CD14-positive monocyte (primary cell): ENCODE results near the gene KRT85. TPM values are rescaled to one million over a fixed set of nuclear protein-coding genes. Genes with fewer than 3 reads are reported as not detected.

Experiments
- DNase-seq, 3 donors: peaks; one replicate each; pipeline ENCODE4 v3.0.0-alpha.2; 2011 to 2022
- H2AFZ ChIP-seq: 2 replicates; pipeline ENCODE4 v1.6.0; 2012; ENCODE audit warnings: mild to moderate bottlenecking, low read depth, low read length, inconsistent platforms; ENCODE audit not compliant: insufficient read depth, poor library complexity, severe bottlenecking
- H3K27ac ChIP-seq, 2 donors: 1 replicate in 1 of 2; 2 replicates in 1 of 2; pipeline ENCODE4 v1.5.1; 2012 to 2013; ENCODE audit warnings: low read length in 2 of 2, control low read depth in 1 of 2, inconsistent platforms in 1 of 2, low read depth in 1 of 2, mild to moderate bottlenecking in 1 of 2
- H3K27me3 ChIP-seq, 2 donors: one replicate each; pipeline versions ENCODE4 v1.6.0 to v1.6.1; 2011 to 2013; ENCODE audit warnings: low read length in 2 of 2; ENCODE audit not compliant: control insufficient read depth in 2 of 2, insufficient read depth in 2 of 2
- H3K36me3 ChIP-seq, 2 donors: replicated peaks in 1 of 2; 1 replicate in 1 of 2; 2 replicates in 1 of 2; pipeline versions ENCODE4 v1.5.1 to v1.6.1; 2012 to 2013; ENCODE audit warnings: low read length in 2 of 2, control low read depth in 1 of 2, inconsistent platforms in 1 of 2, mild to moderate bottlenecking in 1 of 2; ENCODE audit not compliant: insufficient read depth in 2 of 2, control insufficient read depth in 1 of 2
- H3K4me1 ChIP-seq, 2 donors: 1 replicate in 1 of 2; 2 replicates in 1 of 2; pipeline versions ENCODE4 v1.5.1 to v1.6.1; 2012 to 2013; ENCODE audit warnings: low read length in 2 of 2, control low read depth in 1 of 2, inconsistent platforms in 1 of 2, mild to moderate bottlenecking in 1 of 2, moderate library complexity in 1 of 2; ENCODE audit not compliant: insufficient read depth in 2 of 2, control insufficient read depth in 1 of 2
- H3K4me2 ChIP-seq: replicated peaks from 2 replicates; pipeline ENCODE3; 2012; ENCODE audit warnings: low read length, moderate library complexity, mild to moderate bottlenecking; ENCODE audit not compliant: poor library complexity, severe bottlenecking; ENCODE audit errors: extremely low read depth
- H3K4me3 ChIP-seq, 3 experiments: fragments of 200-600 bp in 1 of 3; sonication (generic) in 1 of 3; replicated peaks in 1 of 3; 1 replicate in 2 of 3; 2 replicates in 1 of 3; pipeline ENCODE4 v1.5.1; 2011 to 2013; ENCODE audit warnings: low read length in 3 of 3, mild to moderate bottlenecking in 3 of 3, control low read depth in 2 of 3, low read depth in 2 of 3, inconsistent platforms in 1 of 3, moderate library complexity in 1 of 3
- H3K79me2 ChIP-seq: 2 replicates; pipeline ENCODE4 v1.6.0; 2012; ENCODE audit warnings: mild to moderate bottlenecking, control low read depth, inconsistent platforms, low read length, moderate library complexity; ENCODE audit not compliant: insufficient read depth
- H3K9ac ChIP-seq: 2 replicates; pipeline ENCODE4 v1.6.0; 2017; ENCODE audit warnings: low read length, mild to moderate bottlenecking; ENCODE audit not compliant: insufficient read depth, poor library complexity, severe bottlenecking
- H3K9me3 ChIP-seq, 2 donors: replicated peaks in 1 of 2; 1 replicate in 1 of 2; 2 replicates in 1 of 2; pipeline versions ENCODE4 v1.5.1 to v1.6.1; 2012 to 2013; ENCODE audit warnings: low read length in 2 of 2, control low read depth in 1 of 2; ENCODE audit not compliant: control insufficient read depth in 1 of 2, insufficient read depth in 1 of 2
- H4K20me1 ChIP-seq: 2 replicates; pipeline ENCODE4 v1.6.0; 2012; ENCODE audit warnings: mild to moderate bottlenecking, low read length, control low read depth, moderate library complexity; ENCODE audit not compliant: insufficient read depth
- H3K27ac Mint-ChIP-seq, 7 donors: one replicate each; pipeline ENCODE4 v1.8.0; 2020; ENCODE audit warnings: mild to moderate bottlenecking in 7 of 7, mixed read lengths in 7 of 7, moderate library complexity in 6 of 7, inconsistent platforms in 2 of 7
- H3K27me3 Mint-ChIP-seq, 3 donors: one replicate each; pipeline ENCODE4 v1.8.0; 2021 to 2022; ENCODE audit warnings: low read depth in 3 of 3, mild to moderate bottlenecking in 3 of 3, mixed read lengths in 3 of 3, moderate library complexity in 3 of 3, inconsistent platforms in 1 of 3
- H3K36me3 Mint-ChIP-seq, 2 donors: one replicate each; pipeline ENCODE4 v1.8.0; 2020; ENCODE audit warnings: mixed read lengths in 2 of 2, inconsistent platforms in 1 of 2, mild to moderate bottlenecking in 1 of 2
- H3K4me1 Mint-ChIP-seq: one replicate; pipeline ENCODE4 v1.8.0; 2020; ENCODE audit warnings: mild to moderate bottlenecking, mixed read lengths
- H3K4me3 Mint-ChIP-seq, 2 donors: one replicate each; pipeline ENCODE4 v1.8.0; 2020; ENCODE audit warnings: mild to moderate bottlenecking in 2 of 2, mixed read lengths in 2 of 2, moderate library complexity in 1 of 2
- H3K9me3 Mint-ChIP-seq, 7 donors: one replicate each; pipeline ENCODE4 v1.8.0; 2020 to 2022; ENCODE audit warnings: mixed read lengths in 7 of 7, mild to moderate bottlenecking in 6 of 7, moderate library complexity in 6 of 7, inconsistent platforms in 2 of 7
- whole genome bisulfite sequencing: methylation state at CpG from one replicate; pipeline ENCODE4 v1.1.5; 2013; ENCODE audit warnings: missing lambda C conversion rate; ENCODE audit not compliant: insufficient coverage; 5-methylcytosine and 5-hydroxymethylcytosine counted together
- intact Hi-C, 2 donors: fragments of 100-400 bp; cut with micrococcal nuclease; formaldehyde crosslinking; loops; one replicate each; pipeline versions ENCODE4 v1.15.0 to v1.15.1; 2023
- polyA plus RNA-seq, 3 donors: library from polyadenylated mRNA; depleted of rRNA in 1 of 3; unstranded in 2 of 3; stranded (reverse) in 1 of 3; fragments of 300-500 nt in 2 of 3; fragments of >200 nt in 1 of 3; fragmentation: Illumina TruSeq in 2 of 3; gene quantifications; 1 replicate in 2 of 3; 2 replicates in 1 of 3; pipeline ENCODE4 v1.2.3, GENCODE V29; 2012 to 2021
- TF ChIP-seq, protein P1 (sequence below): fragments of 200-600 bp; IDR thresholded peaks from one replicate; pipeline ENCODE4 v1.8.0; 2022; ENCODE audit warnings: antibody characterized with exemption, mild to moderate bottlenecking

Gene KRT85
- polyA plus RNA-seq, 3 donors, result not detected

DNA sequence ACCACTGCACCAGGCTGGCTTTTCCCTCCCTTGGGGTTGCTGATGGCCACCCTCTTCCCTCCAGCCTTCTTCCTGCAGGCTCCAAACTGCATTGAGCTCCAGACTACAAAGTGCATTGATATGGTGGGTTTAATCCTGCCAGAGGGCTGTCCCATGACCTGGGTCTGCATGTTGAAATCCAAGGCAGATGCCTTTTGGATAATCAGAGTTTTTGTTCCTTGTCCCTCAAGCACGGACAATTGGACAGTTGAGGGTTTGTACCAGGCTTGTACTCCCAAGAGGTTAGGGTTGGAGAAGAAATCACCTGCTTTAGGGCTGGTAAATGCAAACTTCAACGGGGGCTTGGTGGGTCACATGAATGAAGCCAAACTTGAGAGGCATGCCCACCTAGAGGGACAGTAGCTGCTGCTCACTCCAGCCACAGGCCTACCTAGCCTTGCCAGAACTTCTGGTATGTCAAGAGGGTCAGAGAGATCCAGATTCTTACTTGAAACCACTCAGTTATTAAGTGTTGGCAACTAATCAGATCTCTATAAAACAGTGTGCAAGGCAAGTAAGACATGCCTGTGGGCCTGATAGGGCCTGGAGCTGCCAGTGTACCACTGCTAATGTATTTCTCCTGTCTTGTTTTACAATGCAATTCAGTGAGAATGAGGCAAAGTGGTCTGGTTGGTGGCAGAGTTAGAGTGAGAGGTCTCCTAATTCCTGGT lies 24.3 kb downstream of the KRT85 start:
- 92% methylated on average over 2 of the region's 2 CpGs for WGBS
- Mint-ChIP-seq H3K36me3 (no peaks in the 10 kb centered on the region), H3K4me1 (no peaks in the 10 kb centered on the region), H3K27ac (no peak overlapping the region), H3K9me3 (peaks cover 0 to 5% (median 3%) of the 10 kb centered on the region in 7 donors), H3K27me3 (peaks cover 4 to 10% (median 7%) of the 10 kb centered on the region in 3 donors), H3K4me3 (no peak overlapping the region)
- no peak overlapping the region for H2AFZ ChIP-seq
- no peak overlapping the region for H3K4me2 ChIP-seq
- TF ChIP-seq, protein P1, sequence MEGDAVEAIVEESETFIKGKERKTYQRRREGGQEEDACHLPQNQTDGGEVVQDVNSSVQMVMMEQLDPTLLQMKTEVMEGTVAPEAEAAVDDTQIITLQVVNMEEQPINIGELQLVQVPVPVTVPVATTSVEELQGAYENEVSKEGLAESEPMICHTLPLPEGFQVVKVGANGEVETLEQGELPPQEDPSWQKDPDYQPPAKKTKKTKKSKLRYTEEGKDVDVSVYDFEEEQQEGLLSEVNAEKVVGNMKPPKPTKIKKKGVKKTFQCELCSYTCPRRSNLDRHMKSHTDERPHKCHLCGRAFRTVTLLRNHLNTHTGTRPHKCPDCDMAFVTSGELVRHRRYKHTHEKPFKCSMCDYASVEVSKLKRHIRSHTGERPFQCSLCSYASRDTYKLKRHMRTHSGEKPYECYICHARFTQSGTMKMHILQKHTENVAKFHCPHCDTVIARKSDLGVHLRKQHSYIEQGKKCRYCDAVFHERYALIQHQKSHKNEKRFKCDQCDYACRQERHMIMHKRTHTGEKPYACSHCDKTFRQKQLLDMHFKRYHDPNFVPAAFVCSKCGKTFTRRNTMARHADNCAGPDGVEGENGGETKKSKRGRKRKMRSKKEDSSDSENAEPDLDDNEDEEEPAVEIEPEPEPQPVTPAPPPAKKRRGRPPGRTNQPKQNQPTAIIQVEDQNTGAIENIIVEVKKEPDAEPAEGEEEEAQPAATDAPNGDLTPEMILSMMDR, result no peak
- H4K20me1 ChIP-seq, result no peaks in the 10 kb centered on the region
- H3K27ac ChIP-seq, result no peak overlapping the region
- no peaks in the 10 kb centered on the region for H3K36me3 ChIP-seq
- no peaks in the 10 kb centered on the region for H3K4me1 ChIP-seq
- no peak overlapping the region for H3K4me3 ChIP-seq
- no peaks in the 10 kb centered on the region for H3K79me2 ChIP-seq
- no peaks in the 10 kb centered on the region for H3K27me3 ChIP-seq
- intact Hi-C loops, result no loop called here
- H3K9ac ChIP-seq, result no peak overlapping the region
- H3K9me3 ChIP-seq, result no peaks in the 10 kb centered on the region
- DNase-seq, result no peak

DNA sequence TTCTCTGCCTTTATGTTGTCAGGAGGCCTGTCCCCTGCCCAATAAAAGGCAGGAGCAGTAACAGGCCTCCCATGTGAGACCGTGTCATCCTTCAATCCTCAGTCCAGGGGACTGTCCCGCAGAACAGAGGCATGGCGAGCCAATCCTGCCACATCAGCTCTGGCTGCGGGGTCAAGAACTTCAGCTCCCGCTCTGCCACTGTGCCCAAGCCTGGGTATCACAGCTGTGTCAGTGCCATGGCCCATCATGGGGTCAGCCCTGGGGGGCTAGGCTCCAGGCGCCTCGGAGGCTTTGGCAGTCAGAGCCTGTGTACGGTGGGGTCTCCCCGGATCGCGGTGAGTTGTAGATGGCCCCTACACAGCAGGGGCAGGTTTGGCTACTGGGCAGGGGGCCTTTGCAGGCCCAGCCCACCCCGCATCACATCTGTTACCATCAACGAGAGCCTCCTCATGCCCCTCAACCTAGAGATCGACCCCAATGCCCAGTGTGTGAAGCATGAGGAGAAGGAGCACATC lies 26.2 kb downstream of the KRT85 start:
- Histone ChIP-seq H3K27me3 (no peaks in the 10 kb centered on the region), H3K9ac (no peak overlapping the region), H3K4me1 (no peaks in the 10 kb centered on the region), H3K27ac (no peak overlapping the region), H3K36me3 (no peaks in the 10 kb centered on the region), H3K9me3 (no peaks in the 10 kb centered on the region), H2AFZ (no peak overlapping the region), H3K79me2 (no peaks in the 10 kb centered on the region), H3K4me3 (no peak overlapping the region), H3K4me2 (no peak overlapping the region), H4K20me1 (no peaks in the 10 kb centered on the region)
- Mint-ChIP-seq H3K4me3 (no peak overlapping the region), H3K27ac (no peak overlapping the region), H3K27me3 (peaks cover 6 to 10% (median 6%) of the 10 kb centered on the region in 3 donors), H3K4me1 (no peaks in the 10 kb centered on the region), H3K36me3 (no peaks in the 10 kb centered on the region), H3K9me3 (peaks cover 4 to 8% (median 6%) of the 10 kb centered on the region in 7 donors)
- TF ChIP-seq, protein P1, result no peak
- 93% methylated on average over 9 of the region's 14 CpGs for WGBS
- DNase-seq, result no peak
- intact Hi-C loops, result no loop called here
